Activated T-cell treated with anti-CD3 and anti-CD28 coated beads for 48 hours (primary cell): ENCODE data around the gene RGL1.

Source experiments
- DNase-seq: peaks from one replicate; pipeline ENCODE4 v3.0.0-alpha.2; 2020; ENCODE audit warnings: low read depth

The RGL1 gene

DNA sequence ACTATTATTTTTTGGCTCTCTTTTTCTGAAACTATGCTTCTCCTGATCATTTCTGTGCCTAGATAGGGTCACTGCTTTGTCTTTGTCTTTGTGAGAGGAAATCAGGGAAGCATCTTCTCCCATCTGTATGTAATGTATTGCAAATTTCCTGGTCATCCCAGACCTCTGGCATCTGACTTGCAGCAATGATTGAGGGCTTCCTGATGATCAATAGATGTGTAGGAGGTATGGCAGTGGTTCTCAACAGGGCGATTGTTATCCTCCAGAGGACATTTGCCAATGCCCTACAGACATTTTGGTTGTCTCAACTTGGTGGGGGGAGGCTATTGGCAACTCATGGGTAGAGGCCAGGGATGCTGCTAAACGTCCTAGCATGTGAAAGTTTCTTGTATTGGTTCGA is 64.7 kb downstream of the RGL1 start:
- no peak for DNase-seq

DNA sequence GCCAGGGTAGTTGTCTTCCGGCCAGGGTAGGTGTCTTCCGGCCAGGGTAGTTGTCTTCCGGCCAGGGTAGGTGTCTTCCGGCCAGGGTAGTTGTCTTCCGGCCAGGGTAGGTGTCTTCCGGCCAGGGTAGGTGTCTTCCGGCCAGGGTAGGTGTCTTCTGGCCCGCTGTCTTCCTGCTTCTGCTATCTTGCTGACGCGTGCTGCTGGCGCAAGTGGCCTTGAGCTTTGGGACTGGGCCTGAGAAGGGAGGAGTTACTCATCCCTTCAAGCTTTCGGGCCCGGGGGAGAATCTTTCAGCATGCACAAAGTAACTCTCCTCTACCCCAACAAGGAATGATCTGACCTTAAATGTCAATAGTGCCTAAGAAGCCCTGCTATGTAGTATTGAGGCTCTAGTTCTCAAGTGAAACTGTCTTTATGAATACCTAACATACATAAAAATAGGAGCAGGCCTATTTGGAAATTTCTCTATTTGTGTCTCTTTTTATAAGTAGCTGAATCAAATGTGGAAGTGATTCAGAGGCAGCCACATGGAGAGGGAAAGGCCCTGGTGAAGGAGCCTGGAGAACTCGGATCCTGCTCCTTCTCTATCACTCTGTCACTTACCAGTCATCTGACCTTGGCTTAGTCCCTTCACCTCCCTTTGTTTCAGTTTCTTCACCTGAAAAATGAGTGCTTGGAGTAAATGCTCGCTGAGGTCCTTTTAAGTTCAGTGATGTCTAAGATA is 65.6 kb downstream of the RGL1 start:
- DNase-seq: no peak

DNA sequence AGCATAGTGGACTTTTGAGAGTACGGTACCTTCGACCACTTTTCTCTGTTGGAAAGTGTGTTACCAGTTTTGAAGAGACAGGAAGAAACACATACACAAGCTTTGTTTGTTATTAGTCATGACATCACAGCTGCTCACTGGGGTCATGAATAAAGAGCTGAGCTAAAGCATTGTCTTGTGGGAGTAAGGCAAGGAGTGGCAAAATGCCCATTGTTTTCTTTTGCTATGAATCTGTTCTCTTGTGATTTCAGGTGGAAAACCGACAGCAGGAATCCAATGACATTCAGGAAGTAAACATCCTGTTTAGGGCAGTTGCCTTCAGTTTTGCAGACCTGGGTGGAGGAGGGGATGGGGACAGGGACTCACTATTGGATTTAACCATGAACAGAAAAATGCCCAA is 66.2 kb downstream of the RGL1 start:
- DNase-seq: no peak

DNA sequence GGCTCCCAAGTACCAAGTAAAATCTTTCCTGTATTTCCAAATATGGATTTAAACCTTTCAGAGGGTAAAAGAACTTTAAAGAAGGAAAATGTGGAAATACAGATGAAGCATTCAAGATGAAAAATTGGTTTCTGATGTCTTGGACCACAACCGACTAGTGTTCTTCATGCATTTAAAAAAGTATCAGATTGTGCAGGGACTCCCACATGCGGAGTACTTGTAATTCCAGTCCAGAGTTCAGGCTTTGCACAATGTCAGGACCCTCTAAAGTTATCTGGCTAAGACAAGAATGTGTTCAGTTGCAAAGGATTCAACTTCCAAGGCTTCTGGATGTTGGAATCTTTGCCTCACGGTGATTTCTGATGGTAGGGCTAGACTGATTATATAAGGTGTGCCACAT is 66.7 kb downstream of the RGL1 start:
- DNase-seq: no peak

DNA sequence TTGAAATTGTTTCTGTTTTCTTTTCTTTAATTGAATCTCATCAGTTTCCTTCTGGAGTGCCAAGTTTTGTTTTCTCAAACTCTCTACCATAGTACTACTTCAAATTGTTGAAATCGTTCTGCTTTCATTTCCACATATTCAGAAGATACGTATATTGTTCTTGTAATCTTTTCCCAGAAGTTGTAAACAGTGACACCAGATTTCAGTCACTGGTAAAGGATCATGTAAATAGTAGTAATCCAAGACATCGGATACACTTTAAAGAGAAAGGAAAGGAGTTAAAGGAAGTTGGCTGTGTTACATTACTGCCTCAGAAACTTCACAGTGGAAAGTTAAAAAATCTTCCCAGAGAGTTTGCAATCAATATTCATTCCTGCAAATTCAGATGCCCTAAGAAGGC is 67.5 kb downstream of the RGL1 start:
- no peak for DNase-seq

DNA sequence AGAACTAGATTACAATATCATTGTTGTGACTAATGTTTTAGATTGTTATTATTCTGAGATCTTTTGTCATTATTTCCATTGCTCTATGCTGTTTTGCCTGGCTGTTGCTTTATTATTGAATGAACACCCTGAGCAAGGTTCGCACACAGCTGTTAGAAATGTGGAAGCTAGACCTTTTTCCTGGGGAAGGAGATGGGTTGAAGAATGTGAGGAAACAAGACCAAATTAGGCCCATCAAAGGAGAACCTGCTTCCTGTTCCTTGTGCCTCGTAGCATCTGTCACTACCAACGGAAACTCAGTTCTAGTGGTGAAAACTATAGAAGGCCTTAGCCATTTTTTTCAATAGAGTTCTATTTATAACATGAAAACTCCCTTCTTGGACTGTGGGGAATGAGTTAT is 68.7 kb downstream of the RGL1 start:
- no peak for DNase-seq

DNA sequence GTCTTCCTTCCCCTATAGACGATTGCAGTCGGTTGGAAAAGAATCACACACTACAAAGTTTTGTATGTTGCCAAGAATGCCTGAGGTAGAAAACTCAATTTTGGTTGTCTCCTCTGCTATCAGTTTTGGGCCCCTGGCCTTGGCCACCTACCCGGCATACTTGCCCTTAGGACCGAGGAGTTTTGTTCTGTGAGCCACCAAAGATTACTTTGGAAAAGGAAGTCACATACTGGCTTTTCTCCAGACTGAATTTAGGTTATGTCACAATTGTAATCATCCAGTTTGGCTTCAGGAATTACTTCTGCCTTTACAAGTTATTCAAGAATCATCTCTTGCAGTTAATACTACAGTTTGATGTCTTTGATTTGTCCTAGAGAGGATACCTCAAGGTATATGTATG is 71.4 kb downstream of the RGL1 start:
- DNase-seq: no peak

DNA sequence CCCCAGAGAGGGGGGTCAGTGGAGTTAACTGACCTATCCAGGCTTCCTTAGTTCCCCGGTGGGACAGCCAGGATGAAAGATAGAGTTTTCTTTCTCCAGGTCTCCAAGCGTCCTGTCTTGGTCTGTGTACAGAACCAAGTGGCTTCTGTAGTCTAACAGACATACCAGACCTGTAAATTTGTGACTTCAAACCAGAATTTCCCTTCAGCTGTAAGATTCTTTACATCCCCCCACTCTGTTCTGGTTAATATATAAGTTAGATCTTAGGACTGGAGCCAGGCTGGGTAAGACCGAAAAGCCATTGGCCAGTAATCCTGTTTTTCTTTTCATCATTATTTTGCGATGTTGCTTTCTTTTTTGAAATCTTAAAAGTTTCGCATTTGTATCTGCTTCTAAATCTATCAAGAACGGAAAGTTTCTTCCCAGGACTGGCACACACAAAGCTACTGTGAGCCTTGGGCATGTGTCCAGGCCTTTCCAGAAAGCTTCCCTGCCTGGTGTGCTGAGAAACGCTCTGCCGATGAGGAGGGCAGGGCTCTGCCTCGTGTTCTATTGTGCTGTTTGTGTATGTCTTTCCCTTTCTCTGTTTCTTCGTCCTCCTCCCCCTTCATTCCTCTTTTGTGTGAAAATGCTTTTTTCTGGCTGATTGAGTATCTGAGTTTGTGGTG is 72.3 kb downstream of the RGL1 start:
- no peak for DNase-seq

DNA sequence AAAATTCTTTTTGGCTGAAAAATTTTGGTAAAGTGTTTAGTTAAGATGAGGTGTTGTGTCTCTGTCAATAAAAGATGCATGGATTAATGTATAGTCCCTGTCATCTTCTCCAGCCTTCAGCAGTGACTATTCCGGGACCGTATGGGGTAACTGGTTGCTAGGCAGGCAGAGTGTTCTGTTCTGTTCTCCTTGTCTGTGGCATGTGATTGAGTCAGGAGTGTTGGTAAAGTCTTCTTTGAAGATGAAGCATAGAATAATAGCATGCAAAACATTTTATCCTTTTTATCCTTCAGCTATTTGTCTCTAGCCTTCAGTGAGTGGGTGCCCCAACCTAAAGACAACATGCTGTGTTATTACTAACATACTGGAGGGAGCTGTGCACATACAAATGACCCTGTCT is 74.6 kb downstream of the RGL1 start:
- no peak for DNase-seq

DNA sequence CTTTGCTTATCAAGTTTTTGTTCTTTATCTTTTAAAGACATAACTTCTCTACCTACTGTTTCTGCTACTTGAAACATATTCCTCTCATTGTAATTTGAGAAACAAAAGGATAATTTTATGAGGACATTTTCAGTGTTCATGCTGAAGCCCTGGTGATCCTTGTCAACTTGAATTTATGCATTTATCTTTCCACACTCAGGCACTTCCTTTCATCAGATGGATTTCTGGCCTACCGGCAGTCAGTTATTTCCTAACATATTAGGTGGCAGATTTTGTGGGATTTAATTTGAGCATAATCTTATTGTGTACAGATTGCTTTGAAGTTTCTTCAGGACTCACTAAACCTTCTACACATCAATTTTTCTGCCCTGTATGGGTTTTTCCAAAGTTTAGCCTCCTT is 75.0 kb downstream of the RGL1 start:
- DNase-seq: no peak

DNA sequence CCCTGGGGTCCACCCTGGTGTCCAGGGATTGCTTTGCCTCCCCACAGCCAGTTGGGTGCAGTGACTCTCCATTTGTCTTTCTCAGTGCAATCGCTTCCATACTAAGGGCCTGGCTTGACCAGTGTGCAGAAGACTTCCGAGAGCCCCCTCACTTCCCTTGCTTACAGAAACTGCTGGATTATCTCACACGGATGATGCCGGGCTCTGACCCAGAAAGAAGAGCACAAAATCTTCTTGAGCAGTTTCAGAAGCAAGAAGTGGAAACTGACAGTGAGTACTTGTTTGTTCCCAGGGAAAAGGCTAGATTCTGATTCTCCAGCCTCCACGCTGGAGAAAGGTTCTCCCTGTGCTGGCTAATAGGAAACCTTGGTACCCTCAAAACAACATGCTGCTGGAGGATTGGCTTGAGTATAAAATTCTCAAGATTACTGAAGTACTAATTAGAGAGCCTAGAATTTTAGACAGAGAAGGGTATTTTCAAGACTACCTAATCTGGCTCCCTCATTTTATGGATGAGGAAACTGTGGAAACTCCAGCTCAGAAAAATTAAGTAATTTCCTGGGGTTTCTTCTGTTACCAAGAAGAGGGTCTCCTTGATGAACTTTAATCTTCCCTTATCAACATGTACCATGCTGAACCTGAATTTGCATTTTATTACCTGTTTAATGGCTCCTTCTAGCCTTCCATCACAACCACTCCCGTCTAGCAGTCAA is 75.8 kb downstream of the RGL1 start:
- no peak for DNase-seq

DNA sequence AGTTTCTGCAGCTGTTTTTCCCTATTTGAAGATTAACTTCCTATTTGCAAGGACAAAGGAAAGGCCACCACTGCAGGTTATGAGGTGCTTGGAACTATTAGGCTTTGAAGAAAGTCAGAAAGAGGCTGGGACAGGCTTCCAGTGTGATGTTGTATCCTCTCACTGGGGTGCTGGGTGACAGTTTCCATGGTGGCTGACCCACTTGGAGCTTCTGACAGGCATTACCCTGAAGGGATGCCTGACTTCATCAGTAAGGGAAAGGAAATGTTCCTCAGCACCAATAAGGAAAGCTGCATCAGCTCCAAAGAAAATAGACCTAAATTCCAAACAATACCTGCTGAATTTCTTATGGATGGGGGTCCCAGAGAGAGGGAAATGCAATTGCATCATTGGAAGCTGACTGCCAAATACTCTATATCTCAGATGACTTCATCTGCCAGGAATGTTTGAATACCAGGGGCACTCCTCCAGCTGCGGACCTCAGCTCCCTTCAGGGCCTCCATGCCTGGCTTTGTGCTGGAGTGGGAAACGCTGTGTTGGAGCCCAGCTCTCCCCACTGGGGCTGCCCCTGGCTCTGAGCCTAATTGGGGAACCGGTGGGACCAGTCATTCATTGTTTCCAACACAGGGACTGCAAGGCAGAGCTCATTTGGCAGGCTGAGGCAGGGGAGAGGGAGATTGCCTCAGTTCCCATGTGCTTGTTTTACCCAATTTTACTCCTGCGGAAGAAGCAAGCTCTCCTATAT is 76.6 kb downstream of the RGL1 start:
- DNase-seq: no peak

DNA sequence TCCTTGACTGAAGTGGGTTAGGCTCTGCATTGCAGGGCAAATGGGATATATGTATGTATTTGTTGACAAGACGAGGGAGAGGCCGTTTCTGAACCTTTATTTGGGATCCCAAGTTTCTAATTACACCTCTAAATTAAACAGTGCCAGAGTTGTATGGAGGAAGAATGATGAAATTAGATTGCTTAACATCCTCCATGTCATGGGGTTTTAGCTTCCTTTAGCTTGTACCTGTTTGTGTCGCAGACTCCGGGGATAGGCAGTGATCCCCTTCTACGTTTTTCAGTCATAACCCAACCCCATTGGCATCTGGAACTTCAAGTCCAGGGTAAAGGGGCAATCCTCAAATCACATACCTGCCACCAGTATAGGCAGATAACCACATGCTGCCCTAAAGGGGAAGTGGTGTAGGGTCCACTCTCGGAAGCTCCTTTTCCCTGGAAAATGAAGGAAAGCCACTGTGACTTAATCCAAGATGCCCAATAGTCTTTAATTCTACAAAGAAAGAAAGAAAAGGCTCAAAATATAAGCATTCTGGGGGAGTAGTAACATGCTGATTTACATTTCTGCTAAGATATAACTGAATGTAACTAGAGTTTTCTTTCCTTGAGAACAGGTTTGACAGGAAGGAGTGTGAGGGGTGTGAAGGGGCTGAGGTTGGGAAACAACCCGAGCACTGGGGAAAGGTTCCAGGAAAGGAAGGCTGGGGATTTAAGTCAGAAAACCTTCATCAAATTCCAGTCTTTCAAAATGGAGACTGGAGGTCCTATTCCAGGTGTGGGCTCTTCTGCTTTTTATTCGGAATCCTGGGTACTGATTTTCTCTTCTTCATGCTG is 77.6 kb downstream of the RGL1 start:
- no peak for DNase-seq

DNA sequence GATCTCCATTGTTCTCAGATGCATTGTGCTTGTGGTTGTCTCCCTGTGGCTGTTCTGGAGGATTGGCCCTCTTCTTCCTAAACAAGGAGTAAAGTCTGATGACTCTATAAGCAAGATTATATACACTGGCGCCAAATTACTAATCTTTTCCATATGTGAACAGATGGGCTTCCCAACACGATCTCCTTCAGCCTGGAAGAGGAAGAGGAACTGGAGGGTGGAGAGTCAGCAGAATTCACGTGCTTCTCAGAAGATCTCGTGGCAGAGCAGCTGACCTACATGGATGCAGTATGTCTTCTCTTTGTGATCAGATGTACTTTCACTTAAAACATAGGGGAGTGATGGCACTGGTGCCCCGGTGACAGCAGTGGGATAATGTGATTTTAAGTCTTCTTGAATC is 78.7 kb downstream of the RGL1 start:
- DNase-seq: no peak

DNA sequence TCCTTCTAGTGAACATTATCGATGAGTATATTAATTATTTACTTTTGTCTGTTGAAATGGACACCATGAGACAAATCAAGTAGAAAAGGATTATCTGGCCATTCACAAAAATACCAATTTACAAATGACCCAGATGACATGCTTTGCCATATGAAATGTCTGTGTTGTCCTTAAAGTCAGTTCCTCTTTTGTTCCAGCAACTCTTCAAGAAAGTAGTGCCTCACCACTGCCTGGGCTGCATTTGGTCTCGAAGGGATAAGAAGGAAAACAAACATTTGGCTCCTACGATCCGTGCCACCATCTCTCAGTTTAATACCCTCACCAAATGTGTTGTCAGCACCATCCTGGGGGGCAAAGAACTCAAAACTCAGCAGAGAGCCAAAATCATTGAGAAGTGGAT is 79.6 kb downstream of the RGL1 start:
- no peak for DNase-seq

DNA sequence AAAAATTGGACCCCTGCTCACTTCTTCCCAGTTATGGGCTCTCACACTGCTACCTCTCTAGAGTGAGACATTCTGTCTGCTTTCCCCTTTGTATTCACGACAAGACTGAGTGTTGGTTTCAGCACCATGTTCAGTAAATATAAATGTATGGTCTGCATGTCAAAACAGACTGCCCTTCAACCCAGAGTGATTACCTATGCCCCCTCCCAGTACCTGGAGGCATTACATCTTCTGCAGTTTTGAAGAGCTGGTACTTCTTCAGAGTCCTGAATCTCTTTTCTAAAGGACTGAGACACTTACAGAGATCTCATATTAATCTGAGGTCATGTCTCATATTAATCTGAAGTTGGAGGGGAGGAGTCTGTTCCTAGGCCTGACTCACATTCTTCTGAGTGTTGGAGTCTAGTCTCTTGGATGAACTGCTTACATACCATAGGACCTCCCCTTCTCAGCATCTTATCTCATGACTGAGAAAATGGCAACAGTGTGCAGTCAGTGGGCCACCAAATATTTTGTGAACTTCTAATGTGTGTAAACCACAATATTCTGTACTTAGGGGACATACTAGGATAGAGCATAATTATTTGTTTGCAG is 80.3 kb downstream of the RGL1 start:
- DNase-seq: no peak

DNA sequence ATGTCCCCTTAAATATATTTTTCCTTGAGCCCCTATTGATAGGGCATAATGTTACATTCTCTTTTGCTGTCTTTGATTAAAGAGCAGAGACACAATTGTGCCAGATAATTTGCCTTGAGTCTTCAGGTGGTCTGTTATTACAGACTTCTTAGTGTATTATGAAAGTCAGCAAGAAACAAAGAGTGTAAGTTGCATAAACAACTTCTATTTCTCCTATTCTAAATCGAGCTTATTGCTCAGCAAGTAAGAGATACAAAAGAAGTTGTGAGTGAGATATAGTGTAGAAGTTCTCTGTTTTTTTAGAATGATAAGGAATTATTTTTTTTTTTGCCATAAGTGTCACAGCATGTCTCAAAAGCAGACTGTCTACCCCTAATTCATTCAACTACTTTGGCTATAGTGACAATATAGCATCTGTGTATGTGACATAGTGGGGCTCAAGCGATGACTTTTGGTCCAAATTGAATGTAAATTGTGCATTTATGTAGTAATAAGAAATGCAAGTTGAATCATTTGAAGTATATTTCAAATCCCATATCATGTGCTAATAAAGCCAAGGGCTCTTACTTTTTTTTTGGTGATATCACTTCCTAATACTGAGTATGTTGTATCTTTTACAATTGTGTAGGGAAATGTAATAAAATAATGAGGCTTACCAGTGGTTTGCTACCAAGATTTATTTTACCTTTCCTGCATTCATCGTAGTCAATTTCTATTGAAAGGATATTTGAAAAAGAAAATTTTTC is 81.3 kb downstream of the RGL1 start:
- no peak for DNase-seq

DNA sequence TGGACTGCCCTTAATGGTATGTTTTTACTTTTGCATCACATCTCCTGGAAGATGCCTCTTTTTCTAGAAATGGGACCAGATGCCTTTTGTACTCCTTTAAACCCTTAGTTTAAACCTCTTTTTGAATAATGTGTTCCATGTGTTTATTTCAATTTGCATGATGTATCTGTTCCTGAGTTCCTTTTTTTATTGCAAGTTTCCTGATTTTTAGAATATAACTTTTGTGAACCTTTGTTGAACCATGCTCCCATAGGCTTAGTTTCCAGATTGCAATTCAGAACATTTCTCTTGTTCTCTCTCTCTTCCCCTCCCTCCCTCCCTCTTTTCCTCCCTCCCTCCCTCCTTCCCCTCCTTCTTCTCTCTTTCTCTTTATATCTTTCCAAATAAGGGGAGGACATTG is 81.9 kb downstream of the RGL1 start:
- no peak for DNase-seq

DNA sequence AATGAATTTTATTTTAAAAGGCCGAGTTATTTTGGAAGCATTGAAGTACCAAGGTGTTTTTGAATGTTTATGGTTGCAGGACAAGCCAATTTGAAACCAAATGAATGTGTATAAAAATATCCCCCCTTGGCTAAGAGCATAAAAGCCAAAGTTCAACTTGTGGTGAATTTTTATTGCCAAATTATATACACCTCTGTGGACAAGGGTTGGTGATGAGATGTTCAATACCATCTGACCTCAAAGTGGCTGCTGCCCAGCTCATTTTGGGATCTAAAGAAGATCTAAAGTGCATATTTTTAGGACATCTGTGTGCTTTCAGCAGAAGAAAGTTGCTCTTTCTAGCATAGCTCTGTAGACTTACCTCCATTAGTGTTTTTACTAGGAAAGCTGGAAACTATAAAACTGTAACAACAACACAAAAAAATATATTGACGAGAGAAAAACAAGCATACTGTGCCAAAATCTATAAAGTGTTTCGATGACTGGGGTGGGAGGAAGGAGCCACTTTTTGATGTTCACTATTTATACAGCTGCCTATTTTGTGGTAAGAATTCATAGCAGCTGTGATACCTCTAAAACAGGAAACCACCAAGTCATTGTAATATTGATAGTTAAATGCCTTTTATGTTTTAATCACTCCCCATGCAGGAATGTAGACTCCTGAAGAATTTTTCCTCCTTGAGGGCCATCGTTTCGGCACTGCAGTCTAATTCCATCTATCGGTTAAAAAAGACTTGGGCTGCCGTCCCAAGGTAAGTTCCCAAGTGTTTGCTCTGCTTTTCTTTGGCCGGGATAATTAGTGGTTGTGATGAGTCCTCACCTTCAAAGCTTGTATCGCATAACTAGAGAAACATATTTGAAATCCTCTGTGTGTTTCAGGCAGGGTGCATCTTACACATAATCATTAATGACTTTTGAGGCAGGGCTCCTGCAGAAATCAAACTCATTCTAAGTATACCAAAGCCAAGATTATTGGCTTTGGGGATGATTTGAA is 83.2 kb downstream of the RGL1 start:
- DNase-seq: no peak
